ENCODE data around the gene TNRC6C. TPM values are rescaled to one million over a fixed set of nuclear protein-coding genes. Genes with fewer than 3 reads are reported as not detected.
A peak's percentile ranks its signal among the peaks of the same experiment; 100 is the strongest.

TNRC6C gene
- total and polyA plus RNA-seq, 2 of the 13 experiments (the other 11 are each of a cell fraction or from before 2014, with no cell fraction given), result 0.66 to 4.9 TPM

- 0 out of 2 replicates have a peak, but pooled peaks have one; percentile 42 for TF ChIP-seq ZNF574 (CRISPR knock-in tag; IDR thresholded peaks at IDR 0.05)
- TF ChIP-seq, protein P1, sequence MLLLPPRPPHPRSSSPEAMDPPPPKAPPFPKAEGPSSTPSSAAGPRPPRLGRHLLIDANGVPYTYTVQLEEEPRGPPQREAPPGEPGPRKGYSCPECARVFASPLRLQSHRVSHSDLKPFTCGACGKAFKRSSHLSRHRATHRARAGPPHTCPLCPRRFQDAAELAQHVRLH (CRISPR knock-in tag; IDR thresholded peaks at IDR 0.05; ENCODE audit: borderline replicate concordance, low read depth), result no peak; the same call in none of the 2 replicates
- TF ChIP-seq JARID2 (CRISPR knock-in tag; IDR thresholded peaks at IDR 0.05; ENCODE audit: insufficient replicate concordance), result no peak
- TF ChIP-seq POGZ (CRISPR knock-in tag; IDR thresholded peaks at IDR 0.05), result no peak; the same call in 1 of the 2 replicates
- TF ChIP-seq ZBTB38 (CRISPR knock-in tag; IDR thresholded peaks at IDR 0.05), result peak; percentile 76
- TF ChIP-seq SPEN (CRISPR knock-in tag; IDR thresholded peaks at IDR 0.05; ENCODE audit: low read depth), result peak; percentile 91; the same call in 1 of the 2 replicates
- TF ChIP-seq MAF1 (CRISPR knock-in tag; IDR thresholded peaks at IDR 0.05; ENCODE audit: borderline replicate concordance), result no peak
- no peak for TF ChIP-seq ZNF710 (CRISPR knock-in tag; IDR thresholded peaks at IDR 0.05; ENCODE audit: borderline replicate concordance)
- TF ChIP-seq TAF1 (CRISPR knock-in tag; IDR thresholded peaks at IDR 0.05), result peak; percentile 58; the same call in 1 of the 2 replicates
- peak; percentile 78; the same call in 1 of the 2 replicates for TF ChIP-seq YEATS2 (CRISPR knock-in tag; IDR thresholded peaks at IDR 0.05; ENCODE audit: borderline replicate concordance)
- TF ChIP-seq ETV6 (CRISPR knock-in tag; conservative IDR thresholded peaks at IDR 0.05), result no peak; the same call in 1 of the 2 replicates
- no peak for TF ChIP-seq KAT7 (CRISPR knock-in tag; IDR thresholded peaks at IDR 0.05; ENCODE audit: borderline replicate concordance)
- no peak; the same call in 1 of the 2 replicates for TF ChIP-seq ZNF598 (CRISPR knock-in tag; IDR thresholded peaks at IDR 0.05; ENCODE audit: borderline replicate concordance)
- peak; percentile 97 for TF ChIP-seq ZNF768 (CRISPR knock-in tag; IDR thresholded peaks at IDR 0.05)
- no peak; the same call in 1 of the 2 replicates for TF ChIP-seq ZNF547 (CRISPR knock-in tag; IDR thresholded peaks at IDR 0.05)
- peak; percentile 68 for TF ChIP-seq MAX (IDR thresholded peaks at IDR 0.05)
- TF ChIP-seq, protein P2, sequence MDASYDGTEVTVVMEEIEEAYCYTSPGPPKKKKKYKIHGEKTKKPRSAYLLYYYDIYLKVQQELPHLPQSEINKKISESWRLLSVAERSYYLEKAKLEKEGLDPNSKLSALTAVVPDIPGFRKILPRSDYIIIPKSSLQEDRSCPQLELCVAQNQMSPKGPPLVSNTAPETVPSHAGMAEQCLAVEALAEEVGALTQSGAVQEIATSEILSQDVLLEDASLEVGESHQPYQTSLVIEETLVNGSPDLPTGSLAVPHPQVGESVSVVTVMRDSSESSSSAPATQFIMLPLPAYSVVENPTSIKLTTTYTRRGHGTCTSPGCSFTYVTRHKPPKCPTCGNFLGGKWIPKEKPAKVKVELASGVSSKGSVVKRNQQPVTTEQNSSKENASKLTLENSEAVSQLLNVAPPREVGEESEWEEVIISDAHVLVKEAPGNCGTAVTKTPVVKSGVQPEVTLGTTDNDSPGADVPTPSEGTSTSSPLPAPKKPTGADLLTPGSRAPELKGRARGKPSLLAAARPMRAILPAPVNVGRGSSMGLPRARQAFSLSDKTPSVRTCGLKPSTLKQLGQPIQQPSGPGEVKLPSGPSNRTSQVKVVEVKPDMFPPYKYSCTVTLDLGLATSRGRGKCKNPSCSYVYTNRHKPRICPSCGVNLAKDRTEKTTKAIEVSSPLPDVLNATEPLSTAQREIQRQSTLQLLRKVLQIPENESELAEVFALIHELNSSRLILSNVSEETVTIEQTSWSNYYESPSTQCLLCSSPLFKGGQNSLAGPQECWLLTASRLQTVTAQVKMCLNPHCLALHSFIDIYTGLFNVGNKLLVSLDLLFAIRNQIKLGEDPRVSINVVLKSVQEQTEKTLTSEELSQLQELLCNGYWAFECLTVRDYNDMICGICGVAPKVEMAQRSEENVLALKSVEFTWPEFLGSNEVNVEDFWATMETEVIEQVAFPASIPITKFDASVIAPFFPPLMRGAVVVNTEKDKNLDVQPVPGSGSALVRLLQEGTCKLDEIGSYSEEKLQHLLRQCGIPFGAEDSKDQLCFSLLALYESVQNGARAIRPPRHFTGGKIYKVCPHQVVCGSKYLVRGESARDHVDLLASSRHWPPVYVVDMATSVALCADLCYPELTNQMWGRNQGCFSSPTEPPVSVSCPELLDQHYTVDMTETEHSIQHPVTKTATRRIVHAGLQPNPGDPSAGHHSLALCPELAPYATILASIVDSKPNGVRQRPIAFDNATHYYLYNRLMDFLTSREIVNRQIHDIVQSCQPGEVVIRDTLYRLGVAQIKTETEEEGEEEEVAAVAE (CRISPR knock-in tag; IDR thresholded peaks at IDR 0.05; ENCODE audit: borderline replicate concordance), result no peak
- TF ChIP-seq ZSCAN31 (CRISPR knock-in tag; IDR thresholded peaks at IDR 0.05; ENCODE audit: low read depth), result no peak; the same call in 1 of the 2 replicates
These were observed 172.1 kb downstream of the TNRC6C start, which contains the start of gene TMC8 (continued) for GRCh38 chr17:78130437-78131101.
